ENCODE measurements around the gene SLIRP. TPM values are rescaled to one million over a fixed set of nuclear protein-coding genes. Genes with fewer than 3 reads are reported as not detected.
A peak's percentile ranks its signal among the peaks of the same experiment; 100 is the strongest.

The SLIRP gene
- total and polyA plus RNA-seq, 4 donors, result 41.6 to 423 (median 157) TPM

DNA sequence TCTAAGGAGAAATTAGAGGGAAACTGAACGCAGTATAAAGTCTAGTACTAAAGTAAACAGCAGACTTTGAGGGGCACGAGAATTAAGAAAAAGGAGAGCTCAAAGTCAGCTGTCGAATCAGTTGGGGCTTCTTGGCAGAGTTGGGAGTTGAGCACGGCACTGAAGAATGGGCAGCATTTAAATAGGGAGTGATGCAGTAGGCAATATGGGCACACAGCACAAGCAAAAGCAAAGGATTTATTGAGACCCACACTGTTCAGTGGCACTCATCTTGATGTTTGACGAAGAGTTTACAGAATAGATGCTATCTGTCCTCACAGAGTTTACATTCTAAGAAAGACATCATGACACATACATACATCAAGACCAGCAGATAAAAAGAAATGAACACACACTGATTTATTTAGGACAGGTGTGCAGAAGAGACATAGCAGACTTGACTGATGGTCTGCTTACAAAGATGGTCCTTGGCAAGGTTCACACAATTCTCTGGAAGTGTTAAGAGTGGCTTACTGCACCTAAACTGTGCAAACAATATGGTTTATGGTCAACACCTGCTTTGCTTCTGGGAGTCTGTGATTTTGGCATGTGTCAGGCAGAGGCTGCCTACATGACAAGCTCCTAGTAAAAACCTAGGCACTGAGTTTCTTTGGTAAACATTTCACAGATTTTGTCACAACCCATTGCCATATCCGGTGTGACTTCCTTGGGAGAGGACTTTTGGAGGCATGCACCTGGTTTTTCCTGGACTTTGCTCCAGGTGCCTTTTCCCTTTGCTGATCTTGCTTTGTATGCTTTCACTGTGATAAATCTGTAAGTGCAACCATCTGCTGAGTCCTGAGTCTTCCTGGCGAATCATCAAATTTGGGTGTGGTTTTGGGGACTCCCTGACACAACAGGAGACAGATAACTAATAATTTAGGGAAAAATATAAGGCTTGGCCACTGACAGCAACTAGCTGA is 26.4 kb upstream of the SLIRP start:
- H3K4me1 ChIP-seq (ENCODE audit: control insufficient read depth in 5 of 5, insufficient read depth in 5 of 5, low read length in 5 of 5), result no peaks in the 10 kb centered on the region
- TF ChIP-seq, protein P1, sequence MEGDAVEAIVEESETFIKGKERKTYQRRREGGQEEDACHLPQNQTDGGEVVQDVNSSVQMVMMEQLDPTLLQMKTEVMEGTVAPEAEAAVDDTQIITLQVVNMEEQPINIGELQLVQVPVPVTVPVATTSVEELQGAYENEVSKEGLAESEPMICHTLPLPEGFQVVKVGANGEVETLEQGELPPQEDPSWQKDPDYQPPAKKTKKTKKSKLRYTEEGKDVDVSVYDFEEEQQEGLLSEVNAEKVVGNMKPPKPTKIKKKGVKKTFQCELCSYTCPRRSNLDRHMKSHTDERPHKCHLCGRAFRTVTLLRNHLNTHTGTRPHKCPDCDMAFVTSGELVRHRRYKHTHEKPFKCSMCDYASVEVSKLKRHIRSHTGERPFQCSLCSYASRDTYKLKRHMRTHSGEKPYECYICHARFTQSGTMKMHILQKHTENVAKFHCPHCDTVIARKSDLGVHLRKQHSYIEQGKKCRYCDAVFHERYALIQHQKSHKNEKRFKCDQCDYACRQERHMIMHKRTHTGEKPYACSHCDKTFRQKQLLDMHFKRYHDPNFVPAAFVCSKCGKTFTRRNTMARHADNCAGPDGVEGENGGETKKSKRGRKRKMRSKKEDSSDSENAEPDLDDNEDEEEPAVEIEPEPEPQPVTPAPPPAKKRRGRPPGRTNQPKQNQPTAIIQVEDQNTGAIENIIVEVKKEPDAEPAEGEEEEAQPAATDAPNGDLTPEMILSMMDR (IDR thresholded peaks at IDR 0.05; ENCODE audit: control extremely low read depth, extremely low read depth), result no peak
- peak overlapping the region in 1 of 2 donors; percentile 8 for H3K27ac ChIP-seq (ENCODE audit: low read depth in 1 of 2, low read length in 1 of 2)
- DNase-seq, result no peak
- no peaks in the 10 kb centered on the region for H3K27me3 ChIP-seq (ENCODE audit: control insufficient read depth in 3 of 3, insufficient read depth in 3 of 3, low read length in 2 of 3)
- ATAC-seq (ENCODE audit: insufficient read depth, low FRiP score), result no peak
- WGBS, 2 donors, result 75 to 83% methylated on average over 7 of the region's 7 CpGs
- no peaks in the 10 kb centered on the region for H3K9me3 ChIP-seq (ENCODE audit: control insufficient read depth in 4 of 4, insufficient read depth in 3 of 4, low read length in 3 of 4)
- peaks cover 5 to 20% (median 16%) of the 10 kb centered on the region in 4 donors for H3K36me3 ChIP-seq (ENCODE audit: control insufficient read depth in 4 of 4, insufficient read depth in 4 of 4, low read length in 4 of 4)
- H3K9ac ChIP-seq (ENCODE audit: insufficient read depth in 1 of 2, low read length in 2 of 2), result no peak overlapping the region
- no peak overlapping the region for H3K4me3 ChIP-seq

DNA sequence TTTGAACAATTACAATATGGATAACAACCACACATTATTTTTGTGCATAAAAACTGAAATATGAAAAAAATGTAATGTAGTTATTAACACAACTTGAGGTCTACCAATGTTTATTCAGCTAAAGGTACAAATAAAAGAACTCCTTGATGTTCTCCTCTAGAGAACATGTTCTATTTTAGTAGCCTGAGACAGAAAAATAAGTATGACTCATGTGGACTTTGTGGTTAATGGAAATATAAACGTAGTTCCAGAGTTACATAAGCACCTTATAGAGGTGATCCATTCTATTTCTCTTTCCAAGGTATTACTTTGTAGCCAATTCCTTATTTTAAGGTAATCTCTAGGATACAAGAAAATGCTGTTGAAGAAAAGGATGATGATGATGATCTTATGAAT is 25.7 kb upstream of the SLIRP start:
- Histone ChIP-seq H3K4me3 (no peak overlapping the region), H3K9me3 (ENCODE audit: control insufficient read depth in 4 of 4, insufficient read depth in 3 of 4, low read length in 3 of 4) (no peaks in the 10 kb centered on the region), H3K27me3 (ENCODE audit: control insufficient read depth in 3 of 3, insufficient read depth in 3 of 3, low read length in 2 of 3) (no peaks in the 10 kb centered on the region), H3K9ac (ENCODE audit: insufficient read depth in 1 of 2, low read length in 2 of 2) (no peak overlapping the region), H3K27ac (ENCODE audit: low read depth in 1 of 2, low read length in 1 of 2) (no peak overlapping the region), H3K36me3 (ENCODE audit: control insufficient read depth in 4 of 4, insufficient read depth in 4 of 4, low read length in 4 of 4) (peaks cover 7 to 22% (median 14%) of the 10 kb centered on the region in 4 donors), H3K4me1 (ENCODE audit: control insufficient read depth in 5 of 5, insufficient read depth in 5 of 5, low read length in 5 of 5) (no peaks in the 10 kb centered on the region)
- ATAC-seq (ENCODE audit: insufficient read depth, low FRiP score) (no peak), DNase-seq (no peak)
- TF ChIP-seq, protein P1 (IDR thresholded peaks at IDR 0.05; ENCODE audit: control extremely low read depth, extremely low read depth), result no peak
- 21 to 45% methylated on average over 1 of the region's 1 CpG for WGBS, 2 donors

DNA sequence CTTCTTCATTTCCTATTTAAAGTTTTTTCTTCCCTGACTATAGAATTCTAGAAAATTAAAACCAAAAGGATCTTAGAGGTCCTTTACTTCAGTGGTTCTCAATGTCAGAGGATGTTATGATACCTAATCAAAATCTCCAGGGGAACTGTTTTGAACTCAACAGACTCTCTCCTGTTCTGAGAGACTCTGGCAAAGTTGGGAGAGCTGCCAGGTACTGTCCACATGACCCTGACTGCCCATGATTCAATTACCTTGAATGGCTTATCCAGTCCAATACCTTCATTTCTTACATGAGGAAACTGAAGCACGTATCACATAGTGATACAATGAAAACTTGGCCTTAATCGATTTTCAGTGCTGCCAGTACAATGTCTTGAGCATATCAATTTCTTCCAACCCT is 16.6 kb upstream of the SLIRP start:
- DNase-seq, result no peak

More for the DNA sequence above, 16.6 kb upstream of the SLIRP start:
- Histone ChIP-seq H3K4me1 (ENCODE audit: control insufficient read depth in 5 of 5, insufficient read depth in 5 of 5, low read length in 5 of 5) (peaks cover 0 to 6% (median 0%) of the 10 kb centered on the region in 5 donors), H3K27ac (ENCODE audit: low read depth in 1 of 2, low read length in 1 of 2) (no peak overlapping the region), H3K27me3 (ENCODE audit: control insufficient read depth in 3 of 3, insufficient read depth in 3 of 3, low read length in 2 of 3) (no peaks in the 10 kb centered on the region), H3K9ac (ENCODE audit: insufficient read depth in 1 of 2, low read length in 2 of 2) (no peak overlapping the region), H3K36me3 (ENCODE audit: control insufficient read depth in 4 of 4, insufficient read depth in 4 of 4, low read length in 4 of 4) (peaks cover 5 to 43% (median 18%) of the 10 kb centered on the region in 4 donors), H3K4me3 (no peak overlapping the region), H3K9me3 (ENCODE audit: control insufficient read depth in 4 of 4, insufficient read depth in 3 of 4, low read length in 3 of 4) (no peaks in the 10 kb centered on the region)
- 93 to 94% methylated on average over 2 of the region's 2 CpGs for WGBS, 2 donors
- TF ChIP-seq, protein P1 (IDR thresholded peaks at IDR 0.05; ENCODE audit: control extremely low read depth, extremely low read depth), result no peak
- no peak for ATAC-seq (ENCODE audit: insufficient read depth, low FRiP score)
